GM12872 (cell line): ENCODE data around the gene NEU3.

ENCODE experiments used
- CTCF ChIP-seq: IDR thresholded peaks from 3 replicates; pipeline ENCODE4 v1.5.1; 2011; ENCODE audit warnings: low read depth, mild to moderate bottlenecking, low read length, moderate library complexity; ENCODE audit not compliant: insufficient read depth

The NEU3 gene

GRCh38 chr11:74988541-74989259 is at the start of gene NEU3:
Gene NEU3 (plus strand): TSS chr11:74988933. CDS start chr11:74989061, 128 bp downstream.
- no peak for TF ChIP-seq CTCF

- TF ChIP-seq CTCF, result no peak
Observed at GRCh38 chr11:74941492-74941891, 47.2 kb upstream of the NEU3 start.

- no peak for TF ChIP-seq CTCF
Observed at GRCh38 chr11:74942073-74942759, 46.5 kb upstream of the NEU3 start.

- no peak for TF ChIP-seq CTCF
Observed at GRCh38 chr11:74948546-74948897, 40.2 kb upstream of the NEU3 start.

- TF ChIP-seq CTCF, result no peak
Observed at GRCh38 chr11:74948898-74949752, 39.6 kb upstream of the NEU3 start, which contains the start of the genes SPCS2 and XRRA1. Gene SPCS2 (plus strand): TSS chr11:74949266. CDS start chr11:74949286, 20 bp downstream. Gene XRRA1 (minus strand): TSS chr11:74949091. CDS start chr11:74940878, 8,213 bp downstream.

GRCh38 chr11:74949753-74950137 is 39.0 kb upstream of the NEU3 start:
- TF ChIP-seq CTCF, result no peak

- TF ChIP-seq CTCF, result no peak
Observed at GRCh38 chr11:74950374-74950969, 38.3 kb upstream of the NEU3 start.
